SK-N-MC (cell line): ENCODE results near the gene CDKAL1.

Experiments
- EZH2 ChIP-seq: fragments of 200-600 bp; sonication (generic); IDR thresholded peaks from one replicate; pipeline ENCODE4 v1.6.1; 2017; ENCODE audit warnings: antibody characterized with exemption
- POLR2AphosphoS5 ChIP-seq: IDR thresholded peaks from 2 replicates; pipeline ENCODE4 v1.6.1; 2012; ENCODE audit warnings: mild to moderate bottlenecking, low read depth, low read length, borderline replicate concordance

GRCh38 chr6:20790032-20790791, 256.0 kb downstream of the CDKAL1 start:
- TF ChIP-seq POLR2AphosphoS5 (no peak), EZH2 (no peak)
